ENCODE measurements around the gene IFT52. TPM values are rescaled to one million over a fixed set of nuclear protein-coding genes. Genes with fewer than 3 reads are reported as not detected.

Gene IFT52
- total RNA-seq, 2 donors from 2014 or later, result 21.3 to 25.4 TPM

- TF ChIP-seq POLR2A (IDR thresholded peaks at IDR 0.05) (no peak), CTCF (IDR thresholded peaks at IDR 0.05) (no peak), POLR2AphosphoS5 (IDR thresholded peaks at IDR 0.05) (no peak)
- no peak for DNase-seq (ENCODE audit: low spot score)
- no peaks in the 10 kb centered on the region for H3K9me3 ChIP-seq
- H3K36me3 ChIP-seq, result no peaks in the 10 kb centered on the region
- no peak overlapping the region for H3K27ac ChIP-seq
- intact Hi-C loops (cut with DNase I), result no loop called here
- no peaks in the 10 kb centered on the region for H3K27me3 ChIP-seq (replicated peaks; ENCODE audit: insufficient read depth)
- H3K4me1 ChIP-seq (replicated peaks), result no peaks in the 10 kb centered on the region
- no peak overlapping the region for H3K4me3 ChIP-seq
- WGBS, result 49% methylated on average over 7 of the region's 7 CpGs
Observed at GRCh38 chr20:43579861-43580793, 10.6 kb upstream of the IFT52 start.

- Histone ChIP-seq H3K36me3 (no peaks in the 10 kb centered on the region), H3K9me3 (no peaks in the 10 kb centered on the region), H3K4me3 (no peak overlapping the region), H3K27me3 (replicated peaks; ENCODE audit: insufficient read depth) (no peaks in the 10 kb centered on the region), H3K27ac (no peak overlapping the region), H3K4me1 (replicated peaks) (no peaks in the 10 kb centered on the region)
- intact Hi-C loops (cut with DNase I), result no loop called here
- no peak for DNase-seq (ENCODE audit: low spot score)
- TF ChIP-seq POLR2A (IDR thresholded peaks at IDR 0.05) (no peak), CTCF (IDR thresholded peaks at IDR 0.05) (no peak), POLR2AphosphoS5 (IDR thresholded peaks at IDR 0.05) (no peak)
- 83% methylated on average over 7 of the region's 7 CpGs for WGBS
Observed at GRCh38 chr20:43583133-43583864, 7.4 kb upstream of the IFT52 start.

GRCh38 chr20:43583982-43584432 lies 6.7 kb upstream of the IFT52 start:
- no peaks in the 10 kb centered on the region for H3K36me3 ChIP-seq

GRCh38 chr20:43584448-43585136 lies 6.1 kb upstream of the IFT52 start:
- WGBS, result 77% methylated on average over 7 of the region's 7 CpGs
- Histone ChIP-seq H3K27ac (no peak overlapping the region), H3K27me3 (replicated peaks; ENCODE audit: insufficient read depth) (no peaks in the 10 kb centered on the region), H3K4me3 (no peak overlapping the region), H3K9me3 (no peaks in the 10 kb centered on the region), H3K36me3 (no peaks in the 10 kb centered on the region), H3K4me1 (replicated peaks) (no peaks in the 10 kb centered on the region)
- no peak for TF ChIP-seq CTCF (IDR thresholded peaks at IDR 0.05)
- no peak for TF ChIP-seq POLR2AphosphoS5 (IDR thresholded peaks at IDR 0.05)
- no peak for TF ChIP-seq POLR2A (IDR thresholded peaks at IDR 0.05)
- intact Hi-C loops (cut with DNase I), result no loop called here
- DNase-seq (ENCODE audit: low spot score), result no peak

More at GRCh38 chr20:43583982-43584432, 6.7 kb upstream of the IFT52 start:
- Histone ChIP-seq H3K4me1 (replicated peaks) (no peaks in the 10 kb centered on the region), H3K9me3 (no peaks in the 10 kb centered on the region), H3K27me3 (replicated peaks; ENCODE audit: insufficient read depth) (no peaks in the 10 kb centered on the region), H3K27ac (no peak overlapping the region), H3K4me3 (no peak overlapping the region)
- intact Hi-C loops (cut with DNase I), result no loop called here
- TF ChIP-seq CTCF (IDR thresholded peaks at IDR 0.05) (no peak), POLR2A (IDR thresholded peaks at IDR 0.05) (no peak), POLR2AphosphoS5 (IDR thresholded peaks at IDR 0.05) (no peak)
- no peak for DNase-seq (ENCODE audit: low spot score)
- WGBS, result 57% methylated on average over 2 of the region's 2 CpGs
